Upper lobe of right lung (tissue), 1 donor: Measurements from ENCODE around the gene RHBG. TPM values are rescaled to one million over a fixed set of nuclear protein-coding genes. Genes with fewer than 3 reads are reported as not detected.

ENCODE experiments used
- ATAC-seq: fragments of 200-7000 bp; cut with Tn5 transposase; one replicate; pipeline ENCODE4 v1.9.1; 2020; ENCODE audit warnings: mild to moderate bottlenecking, moderate library complexity
- DNase-seq: peaks from one replicate; pipeline ENCODE4 v3.0.0-alpha.2; 2020
- H3K27ac ChIP-seq: fragments of 200-600 bp; one replicate; pipeline ENCODE4 v1.8.0; 2022
- H3K27me3 ChIP-seq: fragments of 200-600 bp; one replicate; pipeline ENCODE4 v1.8.0; 2022; ENCODE audit warnings: mild to moderate bottlenecking
- H3K36me3 ChIP-seq: fragments of 200-600 bp; one replicate; pipeline ENCODE4 v1.8.0; 2022
- H3K4me1 ChIP-seq: fragments of 200-600 bp; one replicate; pipeline ENCODE4 v1.8.0; 2022
- H3K4me3 ChIP-seq: fragments of 200-600 bp; one replicate; pipeline ENCODE4 v1.8.0; 2022; ENCODE audit warnings: mild to moderate bottlenecking
- H3K9me3 ChIP-seq: fragments of 200-600 bp; one replicate; pipeline ENCODE4 v1.8.0; 2022
- intact Hi-C: fragments of 100-400 bp; cut with DNase I; formaldehyde crosslinking; loops from one replicate; pipeline ENCODE4 v1.11.0; 2022
- total RNA-seq: library from RNA; stranded (reverse); fragmentation: NEBNext Ultra II Directional; extraction: Animal tissue kit (Norgen Biotek cat#: 25700); gene quantifications from one replicate; pipeline ENCODE4 v1.2.1, GENCODE V29; 2021
- TF ChIP-seq, protein P1 (sequence below): fragments of 200-600 bp; IDR thresholded peaks from one replicate; pipeline ENCODE4 v1.8.0; 2022; ENCODE audit warnings: antibody characterized with exemption
- donor health status: DM: no; HTN: yes; CAD: no; lungs with severe emphysema.

Gene RHBG
- total RNA-seq, 1 donor from 2014 or later, result not detected

GRCh38 chr1:156409439-156409838 is 40.4 kb downstream of the RHBG start:
- DNase-seq, result no peak
- intact Hi-C loops, result no loop called here
- H3K27me3 ChIP-seq, result peaks cover 63% of the 10 kb centered on the region

DNA sequence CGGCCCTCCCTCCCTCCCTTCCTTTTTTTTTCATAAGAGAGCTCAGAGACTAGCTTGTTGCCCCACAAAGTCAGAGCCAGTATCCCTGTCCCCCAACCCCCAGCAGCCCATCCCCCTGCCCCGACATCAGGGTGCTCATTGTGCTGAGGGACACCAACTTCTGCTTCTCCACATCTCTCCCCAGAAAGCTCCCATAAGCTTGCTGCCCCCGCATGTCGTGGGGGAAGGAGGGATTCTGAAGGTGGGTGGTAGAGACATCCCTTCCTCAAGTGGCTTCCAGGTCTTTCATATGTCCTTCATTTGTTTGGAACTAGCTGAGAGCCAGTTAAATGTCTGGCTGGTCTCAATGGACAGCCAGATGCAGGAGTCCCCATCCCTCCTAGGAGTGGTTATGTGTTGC is 41.2 kb downstream of the RHBG start:
- no peak for DNase-seq
- H3K27me3 ChIP-seq, result peaks cover 67% of the 10 kb centered on the region
- H3K4me1 ChIP-seq, result no peaks in the 10 kb centered on the region
- no peak for ATAC-seq
- intact Hi-C loops, result no loop called here
- no peaks in the 10 kb centered on the region for H3K36me3 ChIP-seq
- TF ChIP-seq, protein P1, sequence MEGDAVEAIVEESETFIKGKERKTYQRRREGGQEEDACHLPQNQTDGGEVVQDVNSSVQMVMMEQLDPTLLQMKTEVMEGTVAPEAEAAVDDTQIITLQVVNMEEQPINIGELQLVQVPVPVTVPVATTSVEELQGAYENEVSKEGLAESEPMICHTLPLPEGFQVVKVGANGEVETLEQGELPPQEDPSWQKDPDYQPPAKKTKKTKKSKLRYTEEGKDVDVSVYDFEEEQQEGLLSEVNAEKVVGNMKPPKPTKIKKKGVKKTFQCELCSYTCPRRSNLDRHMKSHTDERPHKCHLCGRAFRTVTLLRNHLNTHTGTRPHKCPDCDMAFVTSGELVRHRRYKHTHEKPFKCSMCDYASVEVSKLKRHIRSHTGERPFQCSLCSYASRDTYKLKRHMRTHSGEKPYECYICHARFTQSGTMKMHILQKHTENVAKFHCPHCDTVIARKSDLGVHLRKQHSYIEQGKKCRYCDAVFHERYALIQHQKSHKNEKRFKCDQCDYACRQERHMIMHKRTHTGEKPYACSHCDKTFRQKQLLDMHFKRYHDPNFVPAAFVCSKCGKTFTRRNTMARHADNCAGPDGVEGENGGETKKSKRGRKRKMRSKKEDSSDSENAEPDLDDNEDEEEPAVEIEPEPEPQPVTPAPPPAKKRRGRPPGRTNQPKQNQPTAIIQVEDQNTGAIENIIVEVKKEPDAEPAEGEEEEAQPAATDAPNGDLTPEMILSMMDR, result no peak
- H3K9me3 ChIP-seq, result no peaks in the 10 kb centered on the region
- H3K4me3 ChIP-seq, result no peak overlapping the region
- no peak overlapping the region for H3K27ac ChIP-seq

More at GRCh38 chr1:156409439-156409838, 40.4 kb downstream of the RHBG start:
- ATAC-seq, result no peak
- TF ChIP-seq, protein P1, result no peak
- H3K27ac ChIP-seq, result no peak overlapping the region
- no peak overlapping the region for H3K4me3 ChIP-seq
- H3K9me3 ChIP-seq, result no peaks in the 10 kb centered on the region
- H3K36me3 ChIP-seq, result no peaks in the 10 kb centered on the region
- no peaks in the 10 kb centered on the region for H3K4me1 ChIP-seq

GRCh38 chr1:156410740-156411139 is 41.7 kb downstream of the RHBG start:
- Histone ChIP-seq H3K27me3 (peaks cover 72% of the 10 kb centered on the region), H3K4me3 (no peak overlapping the region), H3K9me3 (no peaks in the 10 kb centered on the region), H3K4me1 (no peaks in the 10 kb centered on the region), H3K36me3 (no peaks in the 10 kb centered on the region), H3K27ac (no peak overlapping the region)
- no peak for ATAC-seq
- TF ChIP-seq, protein P1, result no peak
- intact Hi-C loops, result no loop called here
- DNase-seq, result no peak

GRCh38 chr1:156412653-156413321 is 43.8 kb downstream of the RHBG start:
- TF ChIP-seq, protein P1, result no peak
- intact Hi-C loops, result no loop called here
- H3K9me3 ChIP-seq, result no peaks in the 10 kb centered on the region
- no peak overlapping the region for H3K27ac ChIP-seq
- peaks cover 73% of the 10 kb centered on the region for H3K27me3 ChIP-seq
- no peak overlapping the region for H3K4me3 ChIP-seq
- DNase-seq (no peak), ATAC-seq (no peak)
- H3K36me3 ChIP-seq, result no peaks in the 10 kb centered on the region
- no peaks in the 10 kb centered on the region for H3K4me1 ChIP-seq

DNA sequence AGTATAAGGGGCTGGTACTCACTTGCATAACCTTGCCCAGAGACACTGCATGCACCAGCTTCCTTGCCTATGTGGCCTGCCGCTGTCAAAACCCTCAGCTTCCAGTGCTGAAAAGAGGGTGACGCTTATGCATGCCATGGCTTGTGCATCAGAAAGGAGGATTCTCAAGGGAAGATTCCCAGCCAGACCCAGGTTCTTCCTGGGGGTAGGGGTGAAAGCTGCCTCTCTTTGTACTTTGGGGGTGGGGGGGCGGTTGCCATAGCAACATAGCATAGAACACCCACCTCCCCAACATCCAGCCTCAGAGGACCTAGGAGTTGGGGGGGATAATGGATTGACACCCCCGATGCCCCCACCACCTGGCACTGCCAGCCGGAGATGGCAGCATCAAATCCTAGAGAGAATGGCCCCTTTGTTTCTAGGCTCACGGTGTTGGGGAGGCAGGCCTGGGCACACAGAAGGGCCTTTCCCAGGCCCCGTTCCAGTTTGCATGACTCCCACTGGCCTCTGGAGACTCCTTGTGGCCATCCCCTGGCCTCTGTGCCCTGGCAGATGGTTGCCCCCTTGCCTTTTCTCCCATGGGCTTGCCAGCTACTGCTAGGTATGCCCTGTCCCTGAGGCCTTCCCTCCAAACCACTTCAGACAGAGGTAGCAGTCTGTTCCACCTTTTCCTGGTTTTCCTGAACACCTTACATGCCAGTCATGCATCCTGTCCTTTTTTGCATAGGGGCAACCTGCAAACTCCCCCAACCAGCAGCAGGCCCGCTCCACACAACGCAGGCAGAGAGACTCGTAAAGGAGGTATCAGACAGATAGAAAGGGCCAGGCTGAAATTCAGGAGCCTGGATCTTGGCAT is 44.6 kb downstream of the RHBG start:
- no peaks in the 10 kb centered on the region for H3K9me3 ChIP-seq
- H3K27ac ChIP-seq, result no peak overlapping the region
- TF ChIP-seq, protein P1, result no peak
- peaks cover 73% of the 10 kb centered on the region for H3K27me3 ChIP-seq
- H3K4me3 ChIP-seq, result no peak overlapping the region
- H3K4me1 ChIP-seq, result no peaks in the 10 kb centered on the region
- intact Hi-C loops, result no loop called here
- no peak for DNase-seq
- no peak for ATAC-seq
- H3K36me3 ChIP-seq, result no peaks in the 10 kb centered on the region
